Suprapubic skin (tissue), 4 donors: ENCODE measurements around the gene MAP4. TPM values are rescaled to one million over a fixed set of nuclear protein-coding genes. Genes with fewer than 3 reads are reported as not detected.

ENCODE experiments used
- DNase-seq, 2 donors: peaks; one replicate each; pipeline ENCODE4 v3.0.0-alpha.2; 2019; ENCODE audit warnings: low spot score in 2 of 2
- H3K27ac ChIP-seq: fragments of 200-600 bp; sonication (generic); one replicate; pipeline ENCODE4 v1.5.1; 2019
- H3K27me3 ChIP-seq: fragments of 200-600 bp; sonication (generic); one replicate; pipeline ENCODE4 v1.5.1; 2019
- H3K36me3 ChIP-seq: fragments of 200-600 bp; sonication (generic); one replicate; pipeline ENCODE4 v1.5.1; 2019
- H3K4me1 ChIP-seq: fragments of 200-600 bp; sonication (generic); one replicate; pipeline ENCODE4 v1.5.1; 2019
- H3K4me3 ChIP-seq: fragments of 200-600 bp; sonication (generic); one replicate; pipeline ENCODE4 v1.5.1; 2019; ENCODE audit warnings: mild to moderate bottlenecking
- H3K9me3 ChIP-seq: fragments of 200-600 bp; sonication (generic); one replicate; pipeline ENCODE4 v1.5.1; 2019
- CTCF ChIP-seq, 2 donors: fragments of 200-600 bp in 1 of 2; fragments of 450-650 bp in 1 of 2; sonication (generic) in 1 of 2; IDR thresholded peaks; one replicate each; pipeline ENCODE4 v1.5.1; 2016 to 2019; ENCODE audit warnings: antibody characterized with exemption in 2 of 2, mild to moderate bottlenecking in 1 of 2, moderate library complexity in 1 of 2
- EP300 ChIP-seq: sonication (generic); formaldehyde crosslinking; IDR thresholded peaks from one replicate; pipeline ENCODE4 v1.6.1; 2017; ENCODE audit warnings: antibody characterized with exemption
- POLR2A ChIP-seq, 2 donors: fragments of 450-650 bp; IDR thresholded peaks; one replicate each; pipeline ENCODE4 v1.6.1; 2017; ENCODE audit warnings: antibody characterized with exemption in 2 of 2, mild to moderate bottlenecking in 2 of 2, moderate library complexity in 2 of 2
- POLR2AphosphoS5 ChIP-seq, 3 donors: sonication (generic); formaldehyde crosslinking; IDR thresholded peaks; one replicate each; pipeline ENCODE4 v1.6.1; 2017; ENCODE audit warnings: antibody characterized with exemption in 3 of 3
- WGBS: methylation state at CpG from one replicate; pipeline ENCODE4 v1.1.5; 2018; 5-methylcytosine and 5-hydroxymethylcytosine counted together
- total RNA-seq, 4 donors: library from RNA; depleted of rRNA; stranded (reverse); fragments of >200 nt; gene quantifications; one replicate each; pipeline ENCODE4 v1.1.0, GENCODE V29; 2016

MAP4 gene
- total RNA-seq, 4 donors from 2014 or later: 132 to 162 (median 144) TPM

GRCh38 chr3:48001991-48002390, 14.2 kb downstream of the MAP4 start:
- DNase-seq: no peak
- Histone ChIP-seq H3K4me3 (no peak overlapping the region), H3K36me3 (no peaks in the 10 kb centered on the region), H3K4me1 (peaks cover 5% of the 10 kb centered on the region), H3K9me3 (no peaks in the 10 kb centered on the region), H3K27me3 (no peaks in the 10 kb centered on the region), H3K27ac (no peak overlapping the region)
- WGBS: 94% methylated on average over 4 of the region's 4 CpGs
- no peak for TF ChIP-seq POLR2A (IDR thresholded peaks at IDR 0.05)
- no peak for TF ChIP-seq CTCF (IDR thresholded peaks at IDR 0.05)
- TF ChIP-seq POLR2AphosphoS5 (IDR thresholded peaks at IDR 0.05): no peak
- no peak for TF ChIP-seq EP300

- TF ChIP-seq POLR2A (IDR thresholded peaks at IDR 0.05): no peak
- TF ChIP-seq EP300: no peak
These were observed 16.0 kb downstream of the MAP4 start for GRCh38 chr3:48000212-48000611.

GRCh38 chr3:47996440-47996839, 19.8 kb downstream of the MAP4 start:
- H3K36me3 ChIP-seq: peaks cover 23% of the 10 kb centered on the region
- no peak overlapping the region for H3K27ac ChIP-seq
- 93% methylated on average over 2 of the region's 2 CpGs for WGBS
- no peak for DNase-seq
- no peaks in the 10 kb centered on the region for H3K9me3 ChIP-seq
- TF ChIP-seq EP300 (no peak), POLR2A (IDR thresholded peaks at IDR 0.05) (no peak)
- H3K4me3 ChIP-seq: no peak overlapping the region
- H3K27me3 ChIP-seq: no peaks in the 10 kb centered on the region
- H3K4me1 ChIP-seq: peaks cover 5% of the 10 kb centered on the region

More at GRCh38 chr3:48000212-48000611, 16.0 kb downstream of the MAP4 start:
- Histone ChIP-seq H3K4me3 (no peak overlapping the region), H3K36me3 (peaks cover 4% of the 10 kb centered on the region), H3K4me1 (peaks cover 5% of the 10 kb centered on the region), H3K27me3 (no peaks in the 10 kb centered on the region), H3K27ac (no peak overlapping the region), H3K9me3 (no peaks in the 10 kb centered on the region)
- WGBS: 95% methylated on average over 2 of the region's 2 CpGs
- DNase-seq: no peak

- Histone ChIP-seq H3K27ac (no peak overlapping the region), H3K36me3 (peaks cover 26% of the 10 kb centered on the region), H3K9me3 (no peaks in the 10 kb centered on the region), H3K27me3 (no peaks in the 10 kb centered on the region), H3K4me1 (peaks cover 12% of the 10 kb centered on the region), H3K4me3 (no peak overlapping the region)
- TF ChIP-seq POLR2AphosphoS5 (IDR thresholded peaks at IDR 0.05) (no peak), EP300 (no peak), POLR2A (IDR thresholded peaks at IDR 0.05) (no peak), CTCF (IDR thresholded peaks at IDR 0.05) (no peak)
- 92% methylated on average over 3 of the region's 3 CpGs for WGBS
- no peak for DNase-seq
These were observed 22.0 kb downstream of the MAP4 start for GRCh38 chr3:47994180-47994579.

GRCh38 chr3:47991341-47991740, 24.9 kb downstream of the MAP4 start:
- DNase-seq: no peak
- Histone ChIP-seq H3K9me3 (no peaks in the 10 kb centered on the region), H3K4me3 (no peak overlapping the region), H3K27ac (no peak overlapping the region), H3K27me3 (no peaks in the 10 kb centered on the region), H3K36me3 (peaks cover 26% of the 10 kb centered on the region), H3K4me1 (peaks cover 7% of the 10 kb centered on the region)
- 91% methylated on average over 11 of the region's 11 CpGs for WGBS
- TF ChIP-seq POLR2AphosphoS5 (IDR thresholded peaks at IDR 0.05): no peak
- TF ChIP-seq EP300: no peak
- no peak for TF ChIP-seq CTCF (IDR thresholded peaks at IDR 0.05)
- TF ChIP-seq POLR2A (IDR thresholded peaks at IDR 0.05): no peak

GRCh38 chr3:47989981-47990440, 26.2 kb downstream of the MAP4 start:
- Histone ChIP-seq H3K36me3 (peaks cover 20% of the 10 kb centered on the region), H3K9me3 (no peaks in the 10 kb centered on the region), H3K4me1 (peaks cover 18% of the 10 kb centered on the region), H3K27me3 (no peaks in the 10 kb centered on the region), H3K4me3 (no peak overlapping the region), H3K27ac (no peak overlapping the region)
- WGBS: 40% methylated on average over 2 of the region's 2 CpGs
- DNase-seq: peak; percentile 84 to 85
- TF ChIP-seq POLR2A (IDR thresholded peaks at IDR 0.05) (no peak), CTCF (IDR thresholded peaks at IDR 0.05) (peak; percentile 79 to 90)
